K562 (cell line): Measurements from ENCODE around the gene CHRM4. TPM values are rescaled to one million over a fixed set of nuclear protein-coding genes. Genes with fewer than 3 reads are reported as not detected.

Experiments
- MNT ChIP-seq, 2 experiments: fragments of 450-650 bp; conservative IDR thresholded peaks; 2 replicates each; pipeline ENCODE4 v1.6.1; 2017; ENCODE audit warnings: mild to moderate bottlenecking in 2 of 2, moderate library complexity in 2 of 2
- RERE ChIP-seq: sonication (generic); formaldehyde crosslinking; IDR thresholded peaks from 2 replicates; pipeline ENCODE4 v1.8.0; 2023; ENCODE audit warnings: missing genetic modification reagents, mild to moderate bottlenecking, borderline replicate concordance
- SNRNP70 ChIP-seq: fragments of 200-400 bp; formaldehyde crosslinking; optimal IDR thresholded peaks from 2 replicates; pipeline ENCODE3; 2017; ENCODE audit warnings: low read depth, low read length
- VEZF1 ChIP-seq: fragments of 200-800 bp; sonication (Bioruptor generic); IDR thresholded peaks from 2 replicates; pipeline ENCODE4 v1.6.1; 2017; ENCODE audit warnings: missing genetic modification characterization, missing compliant biosample characterization
- ZBTB49 ChIP-seq: sonication (generic); formaldehyde crosslinking; IDR thresholded peaks from 2 replicates; pipeline ENCODE4 v1.8.0; 2022; ENCODE audit warnings: missing genetic modification reagents, mild to moderate bottlenecking, borderline replicate concordance
- ZNF133 ChIP-seq: fragments of 250-450 bp; sonication (Bioruptor Pico); IDR thresholded peaks from 2 replicates; pipeline ENCODE4 v1.4.0; 2020; ENCODE audit warnings: mild to moderate bottlenecking
- ZNF253 ChIP-seq: fragments of 250-450 bp; sonication (Bioruptor Pico); conservative IDR thresholded peaks from 2 replicates; pipeline ENCODE4 v1.6.1; 2021; ENCODE audit warnings: mild to moderate bottlenecking
- ZNF696 ChIP-seq: fragments of 250-450 bp; sonication (Bioruptor Pico); conservative IDR thresholded peaks from 2 replicates; pipeline ENCODE4 v1.4.0; 2020; ENCODE audit warnings: mild to moderate bottlenecking, moderate library complexity
- ZNF79 ChIP-seq: fragments of 250-450 bp; sonication (Bioruptor Pico); IDR thresholded peaks from 2 replicates; pipeline ENCODE4 v1.4.0; 2020; ENCODE audit warnings: low read depth, mild to moderate bottlenecking, moderate library complexity
- polyA plus RNA-seq, 8 experiments: library from polyadenylated mRNA; depleted of rRNA in 4 of 8; stranded (reverse) in 5 of 8; unstranded in 3 of 8; fragments of >200 nt; fragmentation: Nextera tagmentation in 2 of 8; fragmentation: Illumina TruSeq in 1 of 8; extraction: Ambion mirVana in 2 of 8; extraction: Trizol in 1 of 8; gene quantifications; 2 replicates each; pipeline versions ENCODE4 v1.2.1 to v1.2.3, GENCODE V29; 2011 to 2014; ENCODE audit warnings: inconsistent platforms in 1 of 8, missing spikeins in 1 of 8
- total RNA-seq, 7 experiments: library from RNA; depleted of rRNA in 6 of 7; stranded (reverse); fragments of >200 nt in 6 of 7; fragmentation: Illumina TruSeq in 2 of 7; extraction: Trizol in 2 of 7; gene quantifications; 2 replicates each; pipeline versions ENCODE4 v1.2.1 to v1.2.3, GENCODE V29; 2011 to 2021; ENCODE audit warnings: low replicate concordance in 1 of 7
- TF ChIP-seq, protein P1 (sequence below): fragments of 250-450 bp; sonication (Bioruptor Pico); IDR thresholded peaks from 2 replicates; pipeline ENCODE4 v1.4.0; 2020
- TF ChIP-seq, protein P2 (sequence below): fragments of 250-450 bp; sonication (Bioruptor Pico); IDR thresholded peaks from 2 replicates; pipeline ENCODE4 v1.6.1; 2021; ENCODE audit warnings: mild to moderate bottlenecking

CHRM4 gene
- total and polyA plus RNA-seq, 9 of the 15 experiments (the other 6 are each of a cell fraction or from before 2014, with no cell fraction given) = 0.22 to 1.3 (median 0.40) TPM; not detected in 2

DNA sequence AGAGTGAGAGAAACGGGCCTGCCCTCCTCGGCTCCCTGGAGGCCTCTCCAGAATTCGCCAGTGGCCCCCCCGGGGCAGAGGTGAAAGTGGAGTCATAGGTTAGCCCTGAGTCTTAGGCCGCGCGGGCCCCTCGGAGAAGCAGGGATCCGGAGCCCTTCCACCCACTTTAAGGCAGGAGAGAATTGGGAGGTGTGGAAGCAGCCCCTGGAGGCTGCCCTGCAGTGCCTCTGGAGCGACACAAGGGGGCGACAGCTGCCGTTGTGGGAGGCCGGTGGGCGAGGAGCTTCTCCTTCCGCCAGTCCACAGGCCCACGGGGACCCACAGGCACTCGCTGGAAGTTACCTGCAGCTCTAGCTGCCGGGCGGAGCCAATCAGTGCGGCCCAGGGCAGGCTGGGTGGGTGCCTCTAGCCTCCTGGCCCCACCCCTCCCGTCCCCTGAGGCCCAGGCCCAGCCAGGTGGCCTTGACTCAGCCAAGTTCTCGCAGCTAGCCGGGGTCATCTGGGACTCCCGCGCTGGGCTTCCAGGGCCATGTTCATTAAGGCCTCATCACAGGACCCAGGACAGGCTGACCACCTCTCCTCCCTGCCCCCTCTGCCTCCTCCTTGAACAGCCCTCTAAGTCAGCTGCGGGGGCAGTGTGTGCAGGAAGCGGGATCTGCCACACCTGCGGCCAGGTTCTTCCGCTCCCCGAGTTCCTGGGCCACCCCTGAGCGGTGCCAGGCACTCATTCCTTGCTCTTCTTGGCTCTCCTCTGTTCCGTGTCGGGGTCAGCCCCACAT, 39.3 kb downstream of the CHRM4 start (continued):
- TF ChIP-seq RERE (CRISPR knock-in tag) (no peak), ZBTB49 (no peak), ZNF696 (CRISPR knock-in tag) (no peak), ZNF79 (CRISPR knock-in tag) (no peak), MNT (conservative IDR thresholded peaks at IDR 0.05) (0 out of 4 replicates have a peak, but pooled peaks of 1 of the 2 experiments have one; percentile 39), VEZF1 (CRISPR knock-in tag) (0 out of 2 replicates have a peak, but pooled peaks have one; percentile 25), SNRNP70 (no peak), ZNF253 (CRISPR knock-in tag) (no peak), ZNF133 (CRISPR knock-in tag) (no peak)
- TF ChIP-seq, protein P1, sequence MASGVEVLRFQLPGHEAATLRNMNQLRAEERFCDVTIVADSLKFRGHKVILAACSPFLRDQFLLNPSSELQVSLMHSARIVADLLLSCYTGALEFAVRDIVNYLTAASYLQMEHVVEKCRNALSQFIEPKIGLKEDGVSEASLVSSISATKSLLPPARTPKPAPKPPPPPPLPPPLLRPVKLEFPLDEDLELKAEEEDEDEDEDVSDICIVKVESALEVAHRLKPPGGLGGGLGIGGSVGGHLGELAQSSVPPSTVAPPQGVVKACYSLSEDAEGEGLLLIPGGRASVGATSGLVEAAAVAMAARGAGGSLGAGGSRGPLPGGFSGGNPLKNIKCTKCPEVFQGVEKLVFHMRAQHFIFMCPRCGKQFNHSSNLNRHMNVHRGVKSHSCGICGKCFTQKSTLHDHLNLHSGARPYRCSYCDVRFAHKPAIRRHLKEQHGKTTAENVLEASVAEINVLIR = no peak
- TF ChIP-seq, protein P2, sequence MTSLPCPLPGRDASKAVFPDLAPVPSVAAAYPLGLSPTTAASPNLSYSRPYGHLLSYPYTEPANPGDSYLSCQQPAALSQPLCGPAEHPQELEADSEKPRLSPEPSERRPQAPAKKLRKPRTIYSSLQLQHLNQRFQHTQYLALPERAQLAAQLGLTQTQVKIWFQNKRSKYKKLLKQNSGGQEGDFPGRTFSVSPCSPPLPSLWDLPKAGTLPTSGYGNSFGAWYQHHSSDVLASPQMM (CRISPR knock-in tag) = no peak
